Measurements from ENCODE around the gene RELN. TPM values are rescaled to one million over a fixed set of nuclear protein-coding genes. Genes with fewer than 3 reads are reported as not detected.

Gene RELN
- total RNA-seq, 1 donor from 2014 or later: 2.5 TPM

GRCh38 chr7:103993551-103993950, 4.1 kb upstream of the RELN start:
- no peak for ATAC-seq
- DNase-seq: no peak
- intact Hi-C loops (cut with micrococcal nuclease): no loop called here

- ATAC-seq: no peak
- intact Hi-C loops (cut with micrococcal nuclease): no loop called here
- DNase-seq: no peak
Measured at GRCh38 chr7:103991406-103991805, 1.9 kb upstream of the RELN start.

GRCh38 chr7:103990991-103991390, 1.5 kb upstream of the RELN start:
- DNase-seq (no peak), ATAC-seq (no peak)
- intact Hi-C loops (cut with micrococcal nuclease): no loop called here

- ATAC-seq: no peak
- peak; percentile 34 for DNase-seq
- intact Hi-C loops (cut with micrococcal nuclease): no loop called here
Measured at GRCh38 chr7:103989785-103990767, 618 bp upstream of the RELN start.

- ATAC-seq: no peak
- no peak for DNase-seq
- intact Hi-C loops (cut with micrococcal nuclease): no loop called here
Measured at GRCh38 chr7:103988468-103989199, 824 bp downstream of the RELN start.

GRCh38 chr7:103987451-103987850, 2.0 kb downstream of the RELN start:
- intact Hi-C loops (cut with micrococcal nuclease): no loop called here
- ATAC-seq: no peak
- DNase-seq: no peak

- intact Hi-C loops (cut with micrococcal nuclease): no loop called here
- ATAC-seq (no peak), DNase-seq (no peak)
Measured at GRCh38 chr7:103985565-103986126, 3.8 kb downstream of the RELN start.

GRCh38 chr7:103984050-103984449, 5.4 kb downstream of the RELN start:
- intact Hi-C loops (cut with micrococcal nuclease): no loop called here
- DNase-seq: no peak
- no peak for ATAC-seq

- ATAC-seq: no peak
- DNase-seq: no peak
- intact Hi-C loops (cut with micrococcal nuclease): no loop called here
Measured at GRCh38 chr7:103983201-103983977, 6.1 kb downstream of the RELN start.

- ATAC-seq (no peak), DNase-seq (no peak)
- intact Hi-C loops (cut with micrococcal nuclease): no loop called here
Measured at GRCh38 chr7:103981003-103981423, 8.4 kb downstream of the RELN start.

GRCh38 chr7:103972779-103973434, 16.6 kb downstream of the RELN start:
- ATAC-seq: no peak
- no peak for DNase-seq
- intact Hi-C loops (cut with micrococcal nuclease): no loop called here

GRCh38 chr7:103967401-103967800, 22.1 kb downstream of the RELN start:
- intact Hi-C loops (cut with micrococcal nuclease): no loop called here
- DNase-seq (no peak), ATAC-seq (no peak)

- intact Hi-C loops (cut with micrococcal nuclease): no loop called here
- no peak for DNase-seq
- no peak for ATAC-seq
Measured at GRCh38 chr7:103966593-103967277, 22.7 kb downstream of the RELN start.

- DNase-seq (no peak), ATAC-seq (no peak)
- intact Hi-C loops (cut with micrococcal nuclease): no loop called here
Measured at GRCh38 chr7:103964269-103964668, 25.2 kb downstream of the RELN start.

- intact Hi-C loops (cut with micrococcal nuclease): no loop called here
- no peak for DNase-seq
- ATAC-seq: no peak
Measured at GRCh38 chr7:103962070-103962469, 27.4 kb downstream of the RELN start.

- ATAC-seq: no peak
- intact Hi-C loops (cut with micrococcal nuclease): no loop called here
- DNase-seq: no peak
Measured at GRCh38 chr7:103958284-103958818, 31.1 kb downstream of the RELN start.

GRCh38 chr7:103955985-103956384, 33.5 kb downstream of the RELN start:
- DNase-seq: no peak
- intact Hi-C loops (cut with micrococcal nuclease): no loop called here
- no peak for ATAC-seq

GRCh38 chr7:103952408-103952807, 37.0 kb downstream of the RELN start:
- ATAC-seq: no peak
- DNase-seq: no peak
- intact Hi-C loops (cut with micrococcal nuclease): no loop called here

Data from left ventricle myocardium superior (tissue), 1 donor.